Muscle of back (tissue), 11 donors: Measurements from ENCODE around the gene NME7. TPM values are rescaled to one million over a fixed set of nuclear protein-coding genes. Genes with fewer than 3 reads are reported as not detected.
"Not testable (repeated sequence)": the region's sequence is repeated elsewhere in the genome, so short reads cannot be mapped to it uniquely, and the experiment has no call there.

Experiments used
- DNase-seq, 3 donors: peaks; one replicate each; pipeline versions ENCODE4 v3.0.0 to v3.0.0-alpha.2; 2013
- polyA plus RNA-seq, 10 donors: library from polyadenylated mRNA; unstranded; fragments of 120-200 nt; gene quantifications; one replicate each; pipeline ENCODE4 v1.2.1, GENCODE V29; 2013; ENCODE audit not compliant: insufficient read length in 10 of 10

The NME7 gene
- polyA plus RNA-seq, 10 donors, result 17.6 to 24.3 (median 21.5) TPM

DNA sequence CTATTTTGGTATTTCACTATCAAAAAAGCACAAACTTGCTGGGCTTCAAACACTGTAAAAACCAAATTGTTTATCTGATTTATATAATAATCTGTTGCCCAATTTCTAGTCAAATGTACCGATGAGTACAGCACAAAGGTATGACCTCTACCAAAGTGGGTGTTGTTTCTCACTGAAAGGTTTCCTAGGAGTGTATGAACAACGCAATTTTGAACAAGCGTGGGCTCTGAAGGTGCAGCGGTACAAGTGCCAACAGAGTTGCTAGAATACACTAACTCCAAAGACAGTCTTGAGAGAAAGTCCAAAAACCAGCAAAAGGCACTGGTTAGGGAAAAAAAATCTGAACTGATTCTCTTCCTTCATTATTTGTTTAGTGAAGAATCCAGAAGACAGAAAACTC is 130.7 kb downstream of the NME7 start:
- no peak for DNase-seq

GRCh38 chr1:169236143-169236542 is 131.5 kb downstream of the NME7 start:
- peak; percentile 23 to 43 (median 41) for DNase-seq

GRCh38 chr1:169235568-169235967 is 132.0 kb downstream of the NME7 start:
- DNase-seq, result no peak

- no peak for DNase-seq
These were observed 132.8 kb downstream of the NME7 start for GRCh38 chr1:169234780-169235179.

DNA sequence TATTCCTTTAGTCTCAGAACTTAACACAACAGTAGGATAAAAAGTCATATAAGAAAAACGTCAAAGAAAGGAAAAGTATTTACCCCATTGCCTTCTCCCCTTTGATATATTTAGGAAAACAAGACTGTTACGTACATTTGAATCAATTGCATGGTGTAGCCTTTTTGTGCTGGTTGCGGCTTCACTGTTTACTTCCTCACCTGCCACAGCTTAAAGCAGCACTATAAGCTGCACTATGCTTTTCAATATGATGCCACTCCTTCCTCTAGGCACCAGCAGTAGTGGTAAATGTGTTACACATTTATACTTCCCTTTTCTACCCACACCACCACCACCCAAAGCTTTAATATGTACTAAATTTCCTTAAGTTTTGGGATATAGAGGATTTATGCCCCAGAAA is 150.0 kb downstream of the NME7 start:
- DNase-seq, result no peak

GRCh38 chr1:169214598-169214997 is 153.0 kb downstream of the NME7 start:
- DNase-seq, result no peak

GRCh38 chr1:169212088-169212487 is 155.5 kb downstream of the NME7 start:
- DNase-seq, result no peak

DNA sequence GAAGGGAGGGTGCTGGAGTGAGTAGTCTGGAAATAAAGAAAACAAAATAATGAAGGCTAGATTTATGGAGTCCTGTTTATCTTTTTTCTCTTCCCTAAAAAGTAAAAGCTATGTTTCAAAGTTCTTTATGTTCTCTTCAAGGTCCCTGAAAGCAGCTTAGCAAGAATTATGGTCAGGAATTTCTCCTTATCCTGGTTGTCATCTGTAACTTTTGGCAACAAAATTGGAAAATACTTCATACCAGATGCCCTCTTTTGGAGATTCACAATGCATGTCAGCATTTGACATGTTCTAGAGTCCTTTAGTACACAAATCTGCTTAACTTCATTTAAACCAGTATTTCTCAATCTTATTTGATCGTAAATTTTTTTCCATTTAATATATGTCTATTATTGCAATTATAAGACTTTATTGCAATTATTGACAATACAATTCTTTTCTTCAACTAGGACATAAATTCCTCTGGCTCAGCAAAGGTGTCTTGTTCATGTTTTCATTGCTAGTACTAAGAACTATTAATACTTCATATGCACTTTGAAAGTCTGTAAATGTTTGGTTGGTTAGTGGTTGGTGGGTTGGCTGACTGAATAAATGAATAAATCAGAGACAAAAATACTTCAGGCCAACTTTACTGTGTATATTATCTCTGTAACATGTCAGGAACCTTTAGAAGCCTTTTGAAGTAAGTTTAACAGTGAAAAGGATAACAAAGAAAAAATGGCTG is 159.6 kb downstream of the NME7 start:
- peak in 1 of 3 donors; percentile 7 for DNase-seq

DNA sequence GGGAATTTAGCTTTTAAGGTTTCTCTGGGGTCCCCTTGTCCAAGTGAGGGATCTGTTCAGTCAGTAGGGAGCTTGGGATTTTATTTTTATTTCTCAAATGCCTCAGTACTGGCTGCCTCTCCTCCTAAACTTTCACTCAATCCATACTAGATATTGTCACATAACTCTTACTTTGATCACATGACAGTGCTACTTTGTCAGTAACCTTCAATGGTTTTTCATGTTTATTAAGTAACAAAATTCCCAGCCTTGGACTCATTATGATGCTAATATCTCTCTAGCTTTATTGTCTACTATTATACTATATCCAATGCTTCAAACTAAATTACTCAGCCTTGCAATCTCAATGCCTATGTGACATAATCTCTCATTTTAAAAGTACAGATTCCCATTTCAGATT is 163.4 kb downstream of the NME7 start:
- DNase-seq, result no peak

DNA sequence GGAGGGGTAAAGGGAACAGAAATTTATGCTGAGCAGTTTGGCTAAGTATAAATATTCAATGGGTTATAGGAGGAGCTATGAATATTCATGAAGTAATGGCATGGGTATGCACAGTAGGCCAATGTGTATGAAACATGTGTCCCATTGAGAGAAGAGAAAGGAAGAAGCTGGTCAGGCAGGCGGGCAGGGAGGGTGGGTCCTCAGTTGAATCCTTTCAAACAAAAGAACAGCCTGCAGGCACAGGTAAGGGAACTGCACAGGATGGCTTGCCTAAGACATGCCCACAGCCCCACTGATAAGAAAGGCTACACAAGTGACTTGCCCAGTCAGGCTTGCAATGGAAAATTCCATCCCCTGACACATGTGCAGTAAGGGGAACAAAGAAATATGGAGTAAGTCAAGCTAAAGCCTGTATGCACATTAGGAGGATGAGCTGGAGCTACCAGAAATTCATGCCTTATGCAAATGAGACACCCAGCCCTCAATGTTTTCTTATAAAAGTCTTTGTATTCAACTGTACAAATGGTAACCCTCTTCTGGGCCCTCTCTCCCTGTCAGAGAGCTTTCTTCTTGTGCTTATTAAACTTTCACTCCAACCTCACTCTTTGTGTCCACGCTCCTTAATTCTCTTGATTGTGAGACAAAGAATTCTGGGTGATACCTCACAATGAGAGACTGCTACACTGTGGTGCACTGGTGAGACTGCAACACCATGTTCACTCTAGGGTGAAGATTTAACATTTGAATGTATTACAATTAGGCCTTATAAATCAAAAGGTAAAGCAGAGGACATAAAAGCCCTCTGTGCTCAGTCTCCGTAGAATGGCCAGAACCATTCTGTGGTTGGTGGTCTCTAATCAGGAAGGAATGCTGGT is 164.6 kb downstream of the NME7 start:
- no peak for DNase-seq

- DNase-seq, result peak in 1 of 3 donors; percentile 68
These were observed 166.4 kb downstream of the NME7 start for GRCh38 chr1:169201084-169201619.

DNA sequence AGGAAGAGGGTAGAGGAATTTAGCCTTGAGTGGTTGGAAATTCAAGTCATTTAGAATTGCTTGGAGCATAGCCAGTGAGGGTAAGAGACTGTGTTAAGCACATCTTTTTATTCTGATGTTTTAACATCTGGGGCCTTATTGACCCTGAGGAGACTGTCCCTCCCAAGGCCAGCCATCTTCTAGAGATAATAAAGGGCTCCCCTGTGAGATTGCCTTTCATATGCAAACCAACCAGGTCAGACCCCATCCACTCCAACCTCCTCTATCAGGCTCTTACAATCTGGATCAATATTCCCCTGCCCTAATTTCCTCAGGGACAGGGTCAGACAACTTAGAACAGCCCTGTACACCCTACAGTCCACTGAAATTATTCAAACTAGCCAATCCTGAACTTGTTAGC is 167.3 kb downstream of the NME7 start:
- no peak for DNase-seq

DNA sequence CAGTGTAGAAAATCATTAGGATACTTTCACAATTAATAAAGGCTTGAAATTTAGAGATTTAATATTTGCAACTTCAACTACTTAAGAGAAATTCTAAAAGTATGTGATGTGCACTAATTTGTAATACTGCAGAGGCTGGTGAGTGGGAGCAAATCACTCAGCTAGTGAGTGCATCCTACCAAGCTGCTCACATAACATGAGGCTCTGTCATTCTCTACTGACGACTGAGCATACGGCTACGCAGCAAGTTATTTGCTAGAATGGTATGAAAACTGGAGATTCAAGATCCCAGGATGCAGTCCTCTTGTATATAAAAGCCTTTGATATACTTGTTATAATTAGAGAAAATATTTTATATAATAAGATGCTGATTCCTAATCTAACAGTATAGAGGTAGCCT is 171.0 kb downstream of the NME7 start:
- no peak for DNase-seq

DNA sequence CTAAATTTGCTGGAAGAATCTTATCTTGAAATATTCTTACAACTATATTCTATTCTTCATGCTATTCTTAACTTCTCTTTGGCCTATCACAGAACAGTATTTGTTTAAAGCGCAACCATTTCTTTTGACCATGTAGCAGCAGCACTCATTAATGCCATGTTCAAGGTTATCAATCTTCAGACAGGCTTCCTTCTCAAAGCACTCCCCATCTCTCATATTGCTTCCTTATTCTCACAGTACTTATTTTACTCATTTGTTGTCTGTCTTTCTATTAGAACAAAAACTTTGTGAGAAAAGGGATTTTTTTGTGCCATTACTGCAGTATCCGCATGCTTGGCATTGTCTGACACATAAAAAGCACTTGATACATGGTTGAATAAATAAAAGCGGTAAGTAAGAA is 171.4 kb downstream of the NME7 start:
- DNase-seq, result no peak

- peak; percentile 19 to 50 (median 26) for DNase-seq
These were observed 174.3 kb downstream of the NME7 start for GRCh38 chr1:169193191-169193850.

GRCh38 chr1:169186106-169186505 is 181.5 kb downstream of the NME7 start:
- DNase-seq, result no peak

- no peak for DNase-seq
These were observed 182.8 kb downstream of the NME7 start for GRCh38 chr1:169184812-169185211.

- DNase-seq, result no peak
These were observed 187.4 kb downstream of the NME7 start for GRCh38 chr1:169180174-169180573.

DNA sequence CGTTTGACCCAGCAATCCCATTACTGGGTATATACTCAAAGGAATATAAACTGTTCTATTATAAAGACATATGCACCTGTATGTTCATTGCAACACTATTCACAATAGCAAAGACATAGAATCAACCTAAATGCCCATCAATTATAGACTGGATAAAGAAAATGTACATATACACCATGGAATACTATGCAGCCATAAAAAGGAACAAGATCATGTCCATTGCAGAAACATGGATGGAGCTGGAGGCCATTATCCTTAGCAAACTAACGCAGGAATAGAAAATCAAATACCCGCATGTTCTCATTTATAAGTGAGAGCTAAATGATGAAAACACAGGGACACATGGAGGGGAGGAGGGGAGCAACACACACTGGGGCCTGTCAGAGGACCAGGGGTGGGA is 188.2 kb downstream of the NME7 start:
- not testable (repeated sequence) for DNase-seq

DNA sequence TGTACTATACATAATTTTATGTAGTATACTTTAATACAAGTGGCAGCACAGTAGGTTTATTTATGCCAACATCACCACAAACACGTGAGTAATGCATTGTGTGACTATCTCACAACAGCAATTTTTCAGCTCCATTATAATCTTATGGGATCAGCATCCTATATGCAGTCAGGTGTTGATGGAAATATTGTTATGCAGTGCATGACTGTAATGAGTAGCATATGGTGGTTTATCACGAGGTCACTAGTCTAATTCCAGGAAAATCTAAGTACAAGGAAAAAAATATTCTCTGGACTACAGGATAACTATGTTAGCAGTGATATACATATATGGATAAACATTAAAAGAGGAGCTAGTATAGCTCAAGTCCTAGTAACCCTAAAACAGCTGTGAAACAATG is 192.1 kb downstream of the NME7 start:
- DNase-seq, result peak in 2 of 3 donors; percentile 38 to 47

GRCh38 chr1:169163059-169163458 is 204.5 kb downstream of the NME7 start:
- DNase-seq, result no peak

- DNase-seq, result peak in 1 of 3 donors; percentile 7
These were observed 206.0 kb downstream of the NME7 start for GRCh38 chr1:169161496-169162194.
